Transverse colon (tissue), 4 donors: Measurements from ENCODE around the gene LIPA. TPM values are rescaled to one million over a fixed set of nuclear protein-coding genes. Genes with fewer than 3 reads are reported as not detected.

Experiments
- DNase-seq: peaks from one replicate; pipeline ENCODE4 v3.0.0-alpha.2; 2019
- H3K27ac ChIP-seq, 4 donors: fragments of 200-600 bp; sonication (generic); 2 replicates each; pipeline ENCODE4 v1.5.1; 2016 to 2018; ENCODE audit warnings: inconsistent platforms in 4 of 4
- H3K27me3 ChIP-seq: fragments of 200-600 bp; sonication (generic); 2 replicates; pipeline ENCODE4 v1.5.1; 2017; ENCODE audit warnings: inconsistent platforms
- H3K36me3 ChIP-seq, 4 donors: fragments of 200-600 bp; sonication (generic); 2 replicates each; pipeline ENCODE4 v1.5.1; 2017 to 2019; ENCODE audit warnings: inconsistent platforms in 4 of 4
- H3K4me1 ChIP-seq, 4 donors: fragments of 200-600 bp; sonication (generic); 2 replicates each; pipeline ENCODE4 v1.5.1; 2017 to 2020; ENCODE audit warnings: inconsistent platforms in 4 of 4
- H3K4me3 ChIP-seq, 4 donors: fragments of 200-600 bp; sonication (generic); 1 replicate in 1 of 4; 2 replicates in 3 of 4; pipeline versions ENCODE4 v1.5.1 to v1.6.1; 2017 to 2019; ENCODE audit warnings: inconsistent platforms in 4 of 4
- H3K9me3 ChIP-seq, 2 donors: fragments of 200-600 bp; sonication (generic); 2 replicates each; pipeline ENCODE4 v1.5.1; 2017 to 2019; ENCODE audit warnings: inconsistent platforms in 2 of 2
- EP300 ChIP-seq: sonication (generic); formaldehyde crosslinking; IDR thresholded peaks from one replicate; pipeline ENCODE4 v1.6.1; 2017; ENCODE audit warnings: antibody characterized with exemption, low read depth
- POLR2A ChIP-seq: fragments of 450-650 bp; IDR thresholded peaks from one replicate; pipeline ENCODE4 v1.6.1; 2016; ENCODE audit warnings: antibody characterized with exemption, mild to moderate bottlenecking, moderate library complexity
- POLR2AphosphoS5 ChIP-seq, 3 donors: sonication (generic); formaldehyde crosslinking; IDR thresholded peaks; one replicate each; pipeline ENCODE4 v1.6.1; 2016; ENCODE audit warnings: antibody characterized with exemption in 3 of 3
- WGBS, 2 donors: methylation state at CpG; one replicate each; pipeline ENCODE4 v1.1.5; 2018; ENCODE audit warnings: low coverage in 1 of 2; 5-methylcytosine and 5-hydroxymethylcytosine counted together
- in situ Hi-C, 4 donors: fragments of 200-750 bp; cut with MboI; loops; one replicate each; pipeline versions ENCODE4 v1.15.0 to v1.15.1; 2017; ENCODE audit warnings: low sequenced_read_pairs in 3 of 4, low pct_ligation_motif_present in 1 of 4, low pct_unique_long_range_greater_than_20kb in 1 of 4
- intact Hi-C: fragments of 100-400 bp; cut with DNase I; formaldehyde crosslinking; loops from one replicate; pipeline ENCODE4 v1.15.1; 2023; ENCODE audit warnings: low total_unique reads
- total RNA-seq, 4 donors: library from RNA; depleted of rRNA; stranded (reverse); fragments of >200 nt; gene quantifications; one replicate each; pipeline ENCODE4 v1.1.0, GENCODE V29; 2016
- TF ChIP-seq, protein P1 (sequence below), 5 experiments: fragments of 200-600 bp in 3 of 5; fragments of 450-650 bp in 2 of 5; sonication (generic) in 3 of 5; IDR thresholded peaks; 1 replicate in 2 of 5; 2 replicates in 3 of 5; pipeline ENCODE4 v1.5.1; 2016 to 2017; ENCODE audit warnings: antibody characterized with exemption in 5 of 5, inconsistent platforms in 3 of 5, mild to moderate bottlenecking in 2 of 5, moderate library complexity in 1 of 5

LIPA gene
- total RNA-seq, 4 donors from 2014 or later = 3.6 to 23.8 (median 12.1) TPM

DNA sequence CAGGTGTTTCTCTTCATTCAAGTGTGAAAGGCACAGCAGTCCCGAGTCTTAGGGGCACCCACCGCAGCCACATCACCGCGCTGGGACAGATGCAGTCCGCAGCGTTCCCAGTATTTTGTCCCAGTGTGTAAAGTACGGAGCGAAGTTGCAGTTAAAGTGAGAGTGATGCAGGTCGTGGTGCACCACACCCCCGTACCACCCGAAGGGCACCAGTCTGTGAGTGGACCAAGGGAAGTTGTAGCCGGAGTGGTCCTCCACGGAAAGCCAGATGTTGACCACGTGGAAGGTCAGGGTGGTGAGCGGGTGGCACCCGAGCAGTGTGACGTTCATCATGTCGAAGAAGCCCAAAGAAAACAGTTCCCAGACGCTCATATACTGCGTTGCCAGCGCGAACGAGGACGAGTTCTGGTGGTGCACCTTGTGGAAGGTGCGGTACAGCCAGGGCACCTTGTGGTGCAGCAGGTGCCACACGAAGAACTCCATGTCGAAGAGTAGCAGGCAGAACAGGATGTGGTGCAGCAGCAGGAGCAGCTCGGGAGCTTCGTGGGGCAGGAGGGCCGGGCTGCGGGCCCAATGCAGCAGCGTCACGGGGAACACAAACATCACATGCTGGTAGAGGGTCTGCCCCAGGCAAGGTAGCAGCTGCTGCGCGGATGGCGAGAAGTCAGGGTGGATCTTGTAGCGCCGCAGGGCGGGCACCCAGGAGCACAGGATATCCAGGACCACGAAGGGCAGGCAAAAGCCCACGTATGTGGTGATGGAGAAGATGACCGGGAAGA lies 45.0 kb downstream of the LIPA start:
- Histone ChIP-seq H3K4me1 (peaks cover 4 to 22% (median 12%) of the 10 kb centered on the region in 4 donors), H3K36me3 (no peaks in the 10 kb centered on the region), H3K9me3 (no peaks in the 10 kb centered on the region), H3K27ac (peak overlapping the region; percentile 58 to 65 (median 62)), H3K27me3 (peaks cover 76% of the 10 kb centered on the region), H3K4me3 (peak overlapping the region; percentile 27 to 58 (median 42))
- peak; percentile 18 for DNase-seq
- in situ Hi-C loops = loop anchor here in 2 of 4 donors (25.0 kb wide), 1 partner anchor 369 kb away; no protein-coding TSS in a partner anchor
- 17 to 49% methylated on average over 6 to 42 of the region's 42 CpGs for WGBS, 2 donors
- intact Hi-C loops = loop anchor here (5.0 kb wide), 1 partner anchor 174 kb away; no protein-coding TSS in a partner anchor
- TF ChIP-seq POLR2A = no peak

DNA sequence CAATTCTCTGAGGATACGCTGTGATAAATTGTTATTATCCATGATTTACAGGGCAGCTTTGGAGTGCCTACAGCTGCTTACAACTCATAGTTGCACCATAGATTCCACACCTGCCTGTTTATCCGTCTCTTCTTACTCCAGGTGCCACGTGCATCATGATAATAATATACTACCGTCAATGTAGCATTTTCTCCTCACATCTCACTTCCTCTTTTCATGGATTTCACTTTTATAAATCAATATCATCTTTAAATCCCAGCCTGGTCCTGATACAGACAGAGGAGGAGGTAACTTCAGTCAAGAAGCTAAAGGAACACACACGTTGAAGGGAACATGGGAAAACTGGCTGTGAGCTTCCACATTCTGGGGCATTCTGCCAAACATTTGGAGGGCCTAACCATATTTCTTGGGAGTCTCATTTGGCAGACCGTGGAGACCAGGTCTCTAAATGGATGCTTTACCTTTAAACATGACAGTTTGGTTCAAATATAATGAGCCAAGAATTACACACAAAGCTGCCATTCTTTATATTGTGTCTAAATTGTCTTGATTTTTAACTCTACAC lies 46.9 kb downstream of the LIPA start:
- TF ChIP-seq POLR2AphosphoS5 (IDR thresholded peaks at IDR 0.05) = no peak
- TF ChIP-seq EP300 = no peak
- no peak for TF ChIP-seq POLR2A
- TF ChIP-seq, protein P1, sequence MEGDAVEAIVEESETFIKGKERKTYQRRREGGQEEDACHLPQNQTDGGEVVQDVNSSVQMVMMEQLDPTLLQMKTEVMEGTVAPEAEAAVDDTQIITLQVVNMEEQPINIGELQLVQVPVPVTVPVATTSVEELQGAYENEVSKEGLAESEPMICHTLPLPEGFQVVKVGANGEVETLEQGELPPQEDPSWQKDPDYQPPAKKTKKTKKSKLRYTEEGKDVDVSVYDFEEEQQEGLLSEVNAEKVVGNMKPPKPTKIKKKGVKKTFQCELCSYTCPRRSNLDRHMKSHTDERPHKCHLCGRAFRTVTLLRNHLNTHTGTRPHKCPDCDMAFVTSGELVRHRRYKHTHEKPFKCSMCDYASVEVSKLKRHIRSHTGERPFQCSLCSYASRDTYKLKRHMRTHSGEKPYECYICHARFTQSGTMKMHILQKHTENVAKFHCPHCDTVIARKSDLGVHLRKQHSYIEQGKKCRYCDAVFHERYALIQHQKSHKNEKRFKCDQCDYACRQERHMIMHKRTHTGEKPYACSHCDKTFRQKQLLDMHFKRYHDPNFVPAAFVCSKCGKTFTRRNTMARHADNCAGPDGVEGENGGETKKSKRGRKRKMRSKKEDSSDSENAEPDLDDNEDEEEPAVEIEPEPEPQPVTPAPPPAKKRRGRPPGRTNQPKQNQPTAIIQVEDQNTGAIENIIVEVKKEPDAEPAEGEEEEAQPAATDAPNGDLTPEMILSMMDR (IDR thresholded peaks at IDR 0.05) = no peak
- in situ Hi-C loops = loop anchor here in 2 of 4 donors (25.0 kb wide), 1 partner anchor 367 kb away; no protein-coding TSS in a partner anchor

DNA sequence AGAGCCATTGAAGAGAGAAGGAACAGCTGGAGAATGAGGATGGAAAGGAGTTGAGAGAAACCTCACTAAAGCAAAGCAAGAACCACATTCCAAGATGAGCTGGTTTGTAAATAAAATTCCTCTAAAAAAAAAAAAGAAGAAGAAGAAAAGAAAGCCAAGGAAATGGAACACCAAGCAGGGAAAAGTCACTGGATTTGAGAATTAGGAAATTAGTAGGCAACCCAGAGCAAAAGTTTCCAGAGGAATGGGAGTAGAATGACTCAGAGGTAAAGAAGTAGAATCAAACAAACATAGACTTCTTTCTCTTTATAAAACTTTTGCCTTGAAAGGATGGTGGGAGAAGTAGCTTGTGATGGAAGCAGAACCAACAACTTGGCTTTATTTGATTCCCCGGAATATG lies 48.3 kb downstream of the LIPA start:
- Histone ChIP-seq H3K4me3 (no peak overlapping the region), H3K27ac (no peak overlapping the region), H3K9me3 (no peaks in the 10 kb centered on the region), H3K36me3 (no peaks in the 10 kb centered on the region), H3K4me1 (peaks cover 4 to 19% (median 11%) of the 10 kb centered on the region in 4 donors), H3K27me3 (peaks cover 48% of the 10 kb centered on the region)
- intact Hi-C loops = no loop called here
- in situ Hi-C loops = loop anchor here in 2 of 4 donors (25.0 kb wide), 1 partner anchor 366 kb away; no protein-coding TSS in a partner anchor
- 71 to 82% methylated on average over 1 of the region's 1 CpG for WGBS, 2 donors
- DNase-seq = no peak
- TF ChIP-seq, protein P1 (IDR thresholded peaks at IDR 0.05) = no peak
- no peak for TF ChIP-seq POLR2A
- no peak for TF ChIP-seq EP300
- no peak for TF ChIP-seq POLR2AphosphoS5 (IDR thresholded peaks at IDR 0.05)

More for the DNA sequence above, 46.9 kb downstream of the LIPA start:
- Histone ChIP-seq H3K27me3 (peaks cover 59% of the 10 kb centered on the region), H3K36me3 (no peaks in the 10 kb centered on the region), H3K9me3 (no peaks in the 10 kb centered on the region), H3K4me3 (no peak overlapping the region), H3K4me1 (peaks cover 4 to 22% (median 12%) of the 10 kb centered on the region in 4 donors), H3K27ac (no peak overlapping the region)
- WGBS, 2 donors = 54 to 56% methylated on average over 4 to 6 of the region's 6 CpGs
- no peak for DNase-seq
- intact Hi-C loops = loop anchor here (5.0 kb wide), 1 partner anchor 172 kb away; no protein-coding TSS in a partner anchor

DNA sequence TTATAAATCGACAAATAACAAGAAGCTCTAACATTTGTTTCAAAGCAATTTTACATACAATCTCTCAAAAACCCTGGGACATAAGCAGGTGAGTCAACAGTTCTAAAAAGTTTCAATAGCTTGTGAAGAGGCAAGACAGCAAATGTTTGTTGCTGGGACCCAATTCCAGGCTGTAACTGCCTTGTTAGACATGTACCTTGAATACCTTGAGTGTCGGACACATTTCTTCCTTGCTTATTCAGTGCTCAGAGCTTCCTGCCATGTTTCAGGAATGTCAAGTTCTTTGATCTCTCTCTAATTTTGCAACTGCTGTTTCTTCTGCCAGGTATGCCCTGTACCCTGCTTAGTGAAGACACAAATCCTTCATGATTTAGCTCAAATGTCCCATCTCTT lies 49.5 kb downstream of the LIPA start:
- Histone ChIP-seq H3K27me3 (peaks cover 36% of the 10 kb centered on the region), H3K4me3 (no peak overlapping the region), H3K27ac (no peak overlapping the region), H3K4me1 (peaks cover 4 to 7% (median 7%) of the 10 kb centered on the region in 4 donors), H3K36me3 (no peaks in the 10 kb centered on the region), H3K9me3 (no peaks in the 10 kb centered on the region)
- 94 to 96% methylated on average over 2 of the region's 2 CpGs for WGBS, 2 donors
- intact Hi-C loops = no loop called here
- TF ChIP-seq EP300 = no peak
- TF ChIP-seq POLR2A = no peak
- TF ChIP-seq, protein P1 (IDR thresholded peaks at IDR 0.05) = no peak
- TF ChIP-seq POLR2AphosphoS5 (IDR thresholded peaks at IDR 0.05) = no peak
- in situ Hi-C loops = loop anchor here in 2 of 4 donors (25.0 kb wide), 1 partner anchor 365 kb away; no protein-coding TSS in a partner anchor
- DNase-seq = no peak
